Activated CD8-positive, alpha-beta T cell treated with anti-CD3 and anti-CD28 coated beads for 36 hours (primary cell): ENCODE data around the gene FXYD5. TPM values are rescaled to one million over a fixed set of nuclear protein-coding genes. Genes with fewer than 3 reads are reported as not detected.

Source experiments
- ATAC-seq: fragments of 200-7000 bp; cut with Tn5 transposase; one replicate; pipeline ENCODE4 v1.10.0; 2021; ENCODE audit warnings: mild to moderate bottlenecking, moderate library complexity
- CTCF ChIA-PET: fragments of 350-600 bp; sonication (Branson Sonifier 250); formaldehyde crosslinking; loops from one replicate; lab custom pipeline; 2021; ENCODE audit warnings: antibody characterized with exemption; lab: Charles Lee
- POLR2A ChIA-PET: fragments of 350-600 bp; sonication (Branson Sonifier 250); formaldehyde crosslinking; loops from one replicate; lab custom pipeline; 2021; ENCODE audit warnings: antibody characterized with exemption; lab: Charles Lee
- DNase-seq: peaks from one replicate; pipeline ENCODE4 v3.0.0-alpha.2; 2020
- H3K27ac Mint-ChIP-seq: one replicate; pipeline ENCODE4 v1.8.0; 2021; ENCODE audit warnings: mild to moderate bottlenecking, mixed read lengths
- H3K27me3 Mint-ChIP-seq: one replicate; pipeline ENCODE4 v1.8.0; 2021; ENCODE audit warnings: mixed read lengths
- H3K36me3 Mint-ChIP-seq: one replicate; pipeline ENCODE4 v1.8.0; 2021; ENCODE audit warnings: low read depth, mixed read lengths
- H3K4me1 Mint-ChIP-seq: one replicate; pipeline ENCODE4 v1.8.0; 2021; ENCODE audit warnings: low read depth, mixed read lengths
- H3K4me3 Mint-ChIP-seq: one replicate; pipeline ENCODE4 v1.8.0; 2021; ENCODE audit warnings: mild to moderate bottlenecking, moderate library complexity, mixed read lengths
- H3K9me3 Mint-ChIP-seq: one replicate; pipeline ENCODE4 v1.8.0; 2021; ENCODE audit warnings: mixed read lengths
- intact Hi-C: fragments of 100-400 bp; cut with micrococcal nuclease; formaldehyde crosslinking; loops from one replicate; pipeline ENCODE4 v1.10.0; 2022
- total RNA-seq, 2 experiments: library from RNA; stranded (reverse); gene quantifications; one replicate each; pipeline ENCODE4 v1.2.3, GENCODE V29; 2021
- TF ChIP-seq, protein P1 (sequence below): fragments of 200-600 bp; IDR thresholded peaks from one replicate; pipeline ENCODE4 v1.8.0; 2022; ENCODE audit warnings: antibody characterized with exemption, mild to moderate bottlenecking

FXYD5 gene
- total RNA-seq, 2 experiments from 2014 or later, result 225 to 241 TPM

DNA sequence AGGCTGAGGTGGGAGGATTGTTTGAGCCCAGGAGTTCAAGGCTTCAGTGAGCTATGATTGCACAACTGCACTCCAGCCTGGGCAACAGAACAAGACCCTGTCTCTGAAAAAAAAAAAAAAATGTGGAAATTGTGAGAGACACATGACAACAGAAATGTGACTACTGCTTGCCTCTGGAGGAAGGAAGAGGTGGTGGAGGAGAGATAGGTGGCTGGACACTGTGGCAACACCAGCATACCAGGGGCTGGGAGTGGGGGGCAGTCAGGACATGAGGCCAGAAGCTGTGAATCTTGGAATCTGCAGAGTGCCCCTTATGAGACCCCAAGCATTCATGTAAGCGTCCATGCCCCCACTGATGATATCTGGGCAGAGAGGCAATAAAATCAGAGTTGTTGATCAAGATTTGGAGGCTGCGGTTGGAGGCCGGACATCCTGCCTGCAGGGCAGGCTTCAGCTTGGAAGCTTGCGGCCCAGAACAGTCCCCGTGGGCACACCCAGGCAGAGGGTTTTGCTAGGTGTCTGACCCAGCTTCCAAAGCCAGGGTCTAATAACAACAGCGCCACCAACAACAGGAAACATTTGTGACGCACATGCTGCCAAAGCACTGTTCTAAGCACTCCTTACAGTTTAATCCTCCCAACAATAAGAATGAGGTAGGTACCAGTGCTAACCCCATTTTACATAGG, 57.2 kb downstream of the FXYD5 start:
- peaks cover 6% of the 10 kb centered on the region for H3K9me3 Mint-ChIP-seq
- DNase-seq, result peak; percentile 77
- TF ChIP-seq, protein P1, sequence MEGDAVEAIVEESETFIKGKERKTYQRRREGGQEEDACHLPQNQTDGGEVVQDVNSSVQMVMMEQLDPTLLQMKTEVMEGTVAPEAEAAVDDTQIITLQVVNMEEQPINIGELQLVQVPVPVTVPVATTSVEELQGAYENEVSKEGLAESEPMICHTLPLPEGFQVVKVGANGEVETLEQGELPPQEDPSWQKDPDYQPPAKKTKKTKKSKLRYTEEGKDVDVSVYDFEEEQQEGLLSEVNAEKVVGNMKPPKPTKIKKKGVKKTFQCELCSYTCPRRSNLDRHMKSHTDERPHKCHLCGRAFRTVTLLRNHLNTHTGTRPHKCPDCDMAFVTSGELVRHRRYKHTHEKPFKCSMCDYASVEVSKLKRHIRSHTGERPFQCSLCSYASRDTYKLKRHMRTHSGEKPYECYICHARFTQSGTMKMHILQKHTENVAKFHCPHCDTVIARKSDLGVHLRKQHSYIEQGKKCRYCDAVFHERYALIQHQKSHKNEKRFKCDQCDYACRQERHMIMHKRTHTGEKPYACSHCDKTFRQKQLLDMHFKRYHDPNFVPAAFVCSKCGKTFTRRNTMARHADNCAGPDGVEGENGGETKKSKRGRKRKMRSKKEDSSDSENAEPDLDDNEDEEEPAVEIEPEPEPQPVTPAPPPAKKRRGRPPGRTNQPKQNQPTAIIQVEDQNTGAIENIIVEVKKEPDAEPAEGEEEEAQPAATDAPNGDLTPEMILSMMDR, result no peak
- peak; percentile 41 for ATAC-seq
- peaks cover 8% of the 10 kb centered on the region for H3K36me3 Mint-ChIP-seq
- peak overlapping the region; percentile 44 for H3K4me3 Mint-ChIP-seq
- peak overlapping the region; percentile 98 for H3K27ac Mint-ChIP-seq
- peaks cover 75% of the 10 kb centered on the region for H3K4me1 Mint-ChIP-seq
- no peaks in the 10 kb centered on the region for H3K27me3 Mint-ChIP-seq
- POLR2A ChIA-PET, result interaction anchor here (0.6 to 2.2 kb wide), 5 partner anchors 8 to 70 kb away, joined by 3 to 6 read pairs (median 4); partner anchors contain the start of genes FXYD5 and USF2
- CTCF ChIA-PET, result interaction anchor here (1.1 to 2.1 kb wide), 5 partner anchors 9 to 69 kb away, joined by 3 to 6 read pairs (median 4); partner anchors contain the start of genes FXYD5 and FXYD7
- intact Hi-C loops, result loop anchor here (5.0 kb wide), 1 partner anchor 69 kb away; the partner anchor contains the start of gene FXYD7

DNA sequence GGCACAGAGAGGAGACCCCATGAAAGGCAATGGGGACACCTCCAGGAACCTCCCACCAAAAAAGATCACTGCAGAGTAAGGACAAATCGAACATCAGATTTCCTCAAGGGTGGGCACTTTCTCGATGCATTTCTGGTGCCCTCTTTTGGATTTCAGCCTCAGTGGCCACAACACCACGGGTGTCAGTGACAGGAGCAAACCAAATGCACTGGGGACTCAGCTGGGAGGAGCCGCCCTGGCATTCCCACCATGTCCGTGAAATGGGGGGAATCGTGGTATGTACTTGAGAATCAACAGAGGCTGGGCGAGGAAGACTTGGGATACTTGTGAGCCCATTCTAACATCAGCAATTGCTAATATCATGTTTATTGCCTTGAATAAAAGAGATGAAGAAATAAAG, 57.7 kb downstream of the FXYD5 start:
- Mint-ChIP-seq H3K27ac (peak overlapping the region; percentile 98), H3K36me3 (peaks cover 8% of the 10 kb centered on the region), H3K27me3 (no peaks in the 10 kb centered on the region), H3K4me3 (peak overlapping the region; percentile 44), H3K4me1 (peaks cover 70% of the 10 kb centered on the region), H3K9me3 (peaks cover 6% of the 10 kb centered on the region)
- ATAC-seq (no peak), DNase-seq (no peak)
- TF ChIP-seq, protein P1, result no peak
- intact Hi-C loops, result loop anchor here (5.0 kb wide), 1 partner anchor 70 kb away; the partner anchor contains the start of gene FXYD7
- ChIA-PET CTCF (interaction anchor here (1.1 to 2.1 kb wide), 5 partner anchors 10 to 70 kb away, joined by 3 to 6 read pairs (median 4); partner anchors contain the start of genes FXYD5 and FXYD7), POLR2A (interaction anchor here (0.6 to 2.2 kb wide), 5 partner anchors 8 to 71 kb away, joined by 3 to 6 read pairs (median 4); partner anchors contain the start of genes FXYD5 and USF2)

DNA sequence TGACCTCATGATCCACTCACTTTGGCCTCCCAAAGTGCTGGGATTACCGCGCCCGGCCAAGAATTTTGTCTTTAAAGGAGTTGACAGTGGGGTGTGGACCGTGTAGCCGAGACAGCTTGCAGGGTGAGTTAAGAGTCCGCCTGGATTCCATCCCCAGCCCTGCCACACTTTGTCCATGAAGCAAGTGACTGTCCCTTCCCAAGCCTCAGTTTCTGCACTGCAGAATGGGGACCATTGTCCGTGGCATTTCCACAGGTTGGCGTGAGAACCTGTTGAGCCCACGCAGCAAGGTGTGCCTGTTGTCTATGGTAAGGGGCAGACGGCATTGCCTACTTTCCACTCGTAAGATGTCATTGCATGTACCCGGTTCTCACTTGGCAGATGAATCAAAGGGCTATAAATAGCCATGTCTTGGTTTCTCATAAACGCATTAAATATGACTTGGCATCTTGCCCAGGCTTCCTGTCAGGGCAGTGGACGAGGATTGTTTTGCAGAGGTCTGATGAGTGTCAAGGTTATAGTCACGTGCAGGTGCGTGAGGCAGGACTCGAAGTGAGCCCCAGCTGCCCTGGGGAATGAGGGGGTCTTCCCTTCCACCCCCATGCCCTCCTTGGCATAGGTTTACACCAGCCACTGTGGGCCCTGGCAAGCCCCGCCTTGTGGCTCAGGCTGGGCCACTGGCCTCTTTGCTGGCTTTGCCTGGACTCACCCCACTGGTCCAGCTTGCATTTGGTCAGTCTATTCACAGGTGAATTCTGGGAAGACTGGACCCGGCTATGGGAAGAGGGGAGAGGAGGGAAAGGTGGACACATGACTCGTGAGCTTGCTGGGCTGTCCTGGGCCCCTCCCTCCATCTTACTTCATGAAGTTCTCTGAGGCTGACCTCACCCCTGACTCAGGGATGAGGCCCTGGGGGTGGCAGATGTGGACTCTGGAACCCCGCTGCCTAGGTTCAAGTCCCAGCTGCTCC, 59.4 kb downstream of the FXYD5 start:
- H3K4me3 Mint-ChIP-seq, result peak overlapping the region; percentile 47
- POLR2A ChIA-PET, result interaction anchor here (0.5 to 1.1 kb wide), 9 partner anchors 8 to 337 kb away, joined by 3 to 7 read pairs (median 3); partner anchors contain the start of gene FXYD5
- ATAC-seq, result peak; percentile 61
- peak; percentile 93 for DNase-seq
- CTCF ChIA-PET, result interaction anchor here (0.7 to 2.8 kb wide), 3 partner anchors 28 to 72 kb away, joined by 3 to 9 read pairs (median 3); no protein-coding TSS in a partner anchor
- H3K9me3 Mint-ChIP-seq, result peaks cover 7% of the 10 kb centered on the region
- H3K4me1 Mint-ChIP-seq, result peaks cover 56% of the 10 kb centered on the region
- TF ChIP-seq, protein P1, result no peak
- H3K27me3 Mint-ChIP-seq, result no peaks in the 10 kb centered on the region
- peak overlapping the region; percentile 98 for H3K27ac Mint-ChIP-seq
- intact Hi-C loops, result loop anchor here (5.0 kb wide), 1 partner anchor 72 kb away; the partner anchor contains the start of gene FXYD7
- no peaks in the 10 kb centered on the region for H3K36me3 Mint-ChIP-seq

DNA sequence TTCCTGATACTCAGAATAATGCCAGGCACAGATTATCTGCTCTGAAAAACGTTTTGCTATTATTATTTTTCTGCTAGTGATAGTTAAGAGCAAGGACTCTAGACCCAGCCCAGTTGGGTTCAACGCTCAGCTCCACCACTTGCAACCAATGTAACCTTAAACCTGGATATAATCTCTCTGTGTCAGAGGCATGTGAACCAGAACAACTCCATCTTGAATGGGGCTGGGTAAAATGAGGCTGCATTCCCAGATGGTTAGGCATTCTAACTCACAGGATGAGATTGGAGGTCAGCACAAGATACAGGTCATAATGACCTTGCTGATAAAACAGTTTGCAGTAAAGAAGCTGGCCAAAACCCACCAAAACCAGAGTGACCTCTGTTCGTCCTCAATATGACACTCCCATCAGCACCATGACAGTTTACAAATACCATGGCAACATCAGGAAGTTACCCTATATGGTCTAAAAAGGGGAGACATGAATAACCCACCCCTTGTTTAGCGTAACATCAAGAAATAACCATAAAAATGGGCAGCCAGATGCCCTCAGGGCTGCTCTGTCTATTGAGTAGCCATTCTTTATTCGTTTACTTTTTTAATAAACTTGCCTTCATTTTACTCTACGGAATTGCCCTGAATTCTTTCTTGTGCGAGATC, 60.4 kb downstream of the FXYD5 start:
- ChIA-PET CTCF (interaction anchor here (0.7 to 3.8 kb wide), 3 partner anchors 27 to 73 kb away, joined by 3 to 24 read pairs (median 9); no protein-coding TSS in a partner anchor), POLR2A (interaction anchor here (0.7 to 1.5 kb wide), 5 partner anchors 9 to 73 kb away, joined by 3 to 7 read pairs (median 3); partner anchors contain the start of gene FXYD5)
- Mint-ChIP-seq H3K4me1 (peaks cover 52% of the 10 kb centered on the region), H3K27me3 (no peaks in the 10 kb centered on the region), H3K4me3 (no peak overlapping the region), H3K9me3 (peaks cover 8% of the 10 kb centered on the region), H3K36me3 (no peaks in the 10 kb centered on the region), H3K27ac (peak overlapping the region; percentile 98)
- intact Hi-C loops, result loop anchor here (5.0 kb wide), 1 partner anchor 73 kb away; the partner anchor contains the start of gene FXYD7
- DNase-seq (no peak), ATAC-seq (no peak)
- TF ChIP-seq, protein P1, result no peak
